ENCODE measurements around the gene KCNAB1.

Gene KCNAB1

GRCh38 chr3:156576651-156577348, 456.4 kb downstream of the KCNAB1 start:
- no peak for DNase-seq (ENCODE audit: low spot score)

GRCh38 chr3:156577736-156578135, 457.4 kb downstream of the KCNAB1 start:
- DNase-seq (ENCODE audit: low spot score) = no peak

GRCh38 chr3:156579427-156579851, 459.1 kb downstream of the KCNAB1 start:
- DNase-seq (ENCODE audit: low spot score) = no peak

- DNase-seq (ENCODE audit: low spot score) = no peak
Measured at GRCh38 chr3:156581033-156581432, 460.7 kb downstream of the KCNAB1 start.

GRCh38 chr3:156581954-156582353, 461.6 kb downstream of the KCNAB1 start:
- DNase-seq (ENCODE audit: low spot score) = no peak

GRCh38 chr3:156582532-156583183, 462.3 kb downstream of the KCNAB1 start:
- DNase-seq (ENCODE audit: low spot score) = no peak

GRCh38 chr3:156583469-156583868, 463.1 kb downstream of the KCNAB1 start:
- no peak for DNase-seq (ENCODE audit: low spot score)

GRCh38 chr3:156586905-156587759, 466.8 kb downstream of the KCNAB1 start:
- DNase-seq (ENCODE audit: low spot score) = no peak

GRCh38 chr3:156587760-156588069, 467.3 kb downstream of the KCNAB1 start:
- no peak for DNase-seq (ENCODE audit: low spot score)

Measured in LoVo (cell line).